Brain microvascular endothelial cell (primary cell): Measurements from ENCODE around the gene FHOD1.

Source experiments
- DNase-seq: peaks from one replicate; pipeline ENCODE4 v3.0.0-alpha.2; 2020
- H3K27ac ChIP-seq: fragments of 250-450 bp; sonication (Bioruptor Pico); 2 replicates; pipeline ENCODE4 v1.5.1; 2020; ENCODE audit warnings: mild to moderate bottlenecking, moderate library complexity
- H3K27me3 ChIP-seq: fragments of 250-450 bp; sonication (Bioruptor Pico); replicated peaks from 2 replicates; pipeline ENCODE4 v1.5.1; 2020; ENCODE audit warnings: mild to moderate bottlenecking
- H3K36me3 ChIP-seq: fragments of 250-450 bp; sonication (Bioruptor Pico); replicated peaks from 2 replicates; pipeline ENCODE4 v1.5.1; 2020; ENCODE audit warnings: mild to moderate bottlenecking
- H3K4me3 ChIP-seq: 2 replicates; pipeline ENCODE4 v1.5.1; 2011; ENCODE audit warnings: low read depth, mild to moderate bottlenecking, control low read depth, low read length, moderate library complexity
- in situ Hi-C: cut with HindIII; loops from 2 replicates; pipeline ENCODE4 v1.10.0; 2017; ENCODE audit warnings: low sequenced_read_pairs, low pct_ligation_motif_present
- TF ChIP-seq, protein P1 (sequence below): IDR thresholded peaks from 2 replicates; pipeline ENCODE4 v1.5.1; 2011; ENCODE audit warnings: low read depth, mild to moderate bottlenecking, moderate library complexity, low read length, control low read depth, inconsistent platforms; ENCODE audit errors: missing control alignments

The FHOD1 gene

GRCh38 chr16:67282447-67282805, 35.1 kb upstream of the FHOD1 start:
- TF ChIP-seq, protein P1, sequence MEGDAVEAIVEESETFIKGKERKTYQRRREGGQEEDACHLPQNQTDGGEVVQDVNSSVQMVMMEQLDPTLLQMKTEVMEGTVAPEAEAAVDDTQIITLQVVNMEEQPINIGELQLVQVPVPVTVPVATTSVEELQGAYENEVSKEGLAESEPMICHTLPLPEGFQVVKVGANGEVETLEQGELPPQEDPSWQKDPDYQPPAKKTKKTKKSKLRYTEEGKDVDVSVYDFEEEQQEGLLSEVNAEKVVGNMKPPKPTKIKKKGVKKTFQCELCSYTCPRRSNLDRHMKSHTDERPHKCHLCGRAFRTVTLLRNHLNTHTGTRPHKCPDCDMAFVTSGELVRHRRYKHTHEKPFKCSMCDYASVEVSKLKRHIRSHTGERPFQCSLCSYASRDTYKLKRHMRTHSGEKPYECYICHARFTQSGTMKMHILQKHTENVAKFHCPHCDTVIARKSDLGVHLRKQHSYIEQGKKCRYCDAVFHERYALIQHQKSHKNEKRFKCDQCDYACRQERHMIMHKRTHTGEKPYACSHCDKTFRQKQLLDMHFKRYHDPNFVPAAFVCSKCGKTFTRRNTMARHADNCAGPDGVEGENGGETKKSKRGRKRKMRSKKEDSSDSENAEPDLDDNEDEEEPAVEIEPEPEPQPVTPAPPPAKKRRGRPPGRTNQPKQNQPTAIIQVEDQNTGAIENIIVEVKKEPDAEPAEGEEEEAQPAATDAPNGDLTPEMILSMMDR: no peak
- H3K27ac ChIP-seq: no peak overlapping the region
- H3K27me3 ChIP-seq: no peaks in the 10 kb centered on the region
- H3K4me3 ChIP-seq: no peak overlapping the region
- no peak for DNase-seq
- in situ Hi-C loops: no loop called here
- H3K36me3 ChIP-seq: no peaks in the 10 kb centered on the region

DNA sequence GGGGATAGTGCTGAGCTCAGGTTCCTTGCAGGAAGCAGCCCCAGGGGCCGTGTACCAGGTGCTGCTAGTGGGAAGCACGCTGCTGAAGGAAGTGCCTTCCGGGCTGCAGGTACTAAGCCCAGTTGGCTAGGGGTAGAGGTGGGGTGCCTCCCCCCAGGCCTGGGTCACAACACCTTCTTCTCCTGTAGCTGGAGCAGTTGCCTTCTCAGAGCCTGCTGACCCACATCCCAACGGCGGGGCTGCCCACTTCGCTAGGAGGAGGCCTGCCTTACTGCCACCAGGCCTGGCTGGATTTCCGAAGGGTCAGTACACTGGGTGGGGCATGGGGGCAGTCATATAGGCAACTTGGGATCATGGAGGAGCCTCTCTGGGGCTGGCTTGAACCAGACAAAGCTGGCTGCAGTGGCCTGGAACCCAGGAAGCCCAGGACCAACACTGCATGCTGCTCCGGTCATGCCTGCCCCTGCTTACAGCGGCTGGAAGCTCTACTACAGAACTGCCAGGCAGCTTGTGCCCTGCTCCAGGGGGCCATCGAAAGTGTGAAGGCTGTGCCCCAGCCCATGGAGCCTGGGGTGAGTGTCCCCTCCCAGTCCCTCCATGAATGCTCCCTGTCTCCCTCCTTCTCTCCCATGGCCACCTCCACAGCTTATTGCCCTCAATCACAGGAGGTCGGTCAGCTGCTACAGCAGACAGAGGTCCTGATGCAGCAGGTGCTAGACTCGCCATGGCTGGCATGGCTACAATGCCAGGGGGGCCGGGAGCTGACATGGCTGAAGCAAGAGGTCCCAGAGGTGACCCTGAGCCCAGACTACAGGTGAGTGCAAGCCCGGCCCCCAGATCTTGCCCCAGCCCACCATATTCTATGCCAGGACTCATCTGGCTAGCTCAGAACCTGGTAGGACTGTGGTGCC, 34.5 kb upstream of the FHOD1 start:
- H3K36me3 ChIP-seq: no peaks in the 10 kb centered on the region
- H3K4me3 ChIP-seq: no peak overlapping the region
- in situ Hi-C loops: no loop called here
- no peak for DNase-seq
- H3K27me3 ChIP-seq: no peaks in the 10 kb centered on the region
- TF ChIP-seq, protein P1: no peak
- H3K27ac ChIP-seq: no peak overlapping the region

- Histone ChIP-seq H3K27me3 (no peaks in the 10 kb centered on the region), H3K27ac (no peak overlapping the region), H3K36me3 (no peaks in the 10 kb centered on the region), H3K4me3 (no peak overlapping the region)
- DNase-seq: no peak
- TF ChIP-seq, protein P1: no peak
- in situ Hi-C loops: no loop called here
These were observed 33.1 kb upstream of the FHOD1 start for GRCh38 chr16:67280090-67281015.

DNA sequence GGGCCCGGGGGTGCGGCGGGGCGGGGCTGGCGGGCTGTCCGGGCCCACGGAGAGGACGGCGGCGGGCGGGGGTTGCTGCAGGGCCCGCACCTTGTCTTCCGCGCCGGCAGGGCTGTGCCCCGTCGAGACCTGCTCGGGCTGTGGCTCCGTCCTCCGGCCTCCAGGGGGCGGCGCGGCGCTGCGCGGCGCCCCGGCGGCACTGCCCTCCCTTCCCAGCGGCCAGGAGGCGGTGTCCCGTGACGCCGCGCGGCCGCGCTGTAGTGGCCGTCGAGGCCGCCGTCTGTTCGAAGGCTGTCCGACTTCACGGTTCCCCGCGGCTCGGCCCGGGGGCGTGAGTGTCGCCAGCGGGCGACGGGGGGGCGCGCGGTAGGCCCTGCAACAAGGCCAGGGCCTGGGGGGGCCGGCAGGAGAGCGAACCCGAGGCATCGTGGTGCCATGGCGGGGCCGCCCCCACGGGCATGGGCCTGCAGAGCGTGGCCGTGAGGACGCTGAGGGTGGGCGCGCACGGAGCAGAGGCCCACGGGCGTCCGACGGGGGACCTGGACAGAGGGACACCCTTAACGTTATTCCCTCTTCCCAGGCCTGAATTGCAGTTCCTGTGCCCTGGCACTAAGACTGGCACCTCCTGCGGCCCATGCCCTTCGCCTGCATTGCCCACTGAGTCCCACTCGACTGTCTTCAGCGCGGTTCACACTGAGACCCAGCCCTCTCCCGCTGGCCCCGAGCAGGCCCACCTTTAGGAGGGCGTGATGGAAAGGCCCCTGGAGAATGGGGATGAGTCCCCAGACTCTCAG, 32.2 kb upstream of the FHOD1 start, which contains the start of gene PLEKHG4:
TSS of gene PLEKHG4 (plus strand) at position 237 of the 794 bp plus-strand sequence. CDS start at position 750, 513 bp downstream.
- peak; percentile 32 for DNase-seq
- Histone ChIP-seq H3K36me3 (no peaks in the 10 kb centered on the region), H3K27me3 (no peaks in the 10 kb centered on the region), H3K4me3 (peak within 1 kb of the TSS; percentile 48), H3K27ac (peak within 1 kb of the TSS; percentile 64)
- TF ChIP-seq, protein P1: peak; percentile 43
- in situ Hi-C loops: no loop called here

- H3K27ac ChIP-seq: peak overlapping the region; percentile 64
- H3K4me3 ChIP-seq: peak overlapping the region; percentile 48
- TF ChIP-seq, protein P1: peak; percentile 44
- H3K36me3 ChIP-seq: no peaks in the 10 kb centered on the region
- in situ Hi-C loops: no loop called here
- H3K27me3 ChIP-seq: no peaks in the 10 kb centered on the region
- DNase-seq: no peak
These were observed 31.6 kb upstream of the FHOD1 start for GRCh38 chr16:67278773-67279295.
